K562 (cell line): ENCODE measurements around the gene TM7SF2. TPM values are rescaled to one million over a fixed set of nuclear protein-coding genes. Genes with fewer than 3 reads are reported as not detected.

Source experiments
- BCOR ChIP-seq: fragments of 450-650 bp; IDR thresholded peaks from 2 replicates; pipeline ENCODE4 v1.6.1; 2016
- CTCFL ChIP-seq: IDR thresholded peaks from 2 replicates; pipeline ENCODE4 v1.6.1; 2011; ENCODE audit warnings: borderline replicate concordance, low read depth, mild to moderate bottlenecking, moderate library complexity, low read length; ENCODE audit not compliant: insufficient read depth, poor library complexity, severe bottlenecking
- GTF3C2 ChIP-seq: IDR thresholded peaks from 3 replicates; pipeline ENCODE4 v1.6.1; 2011; ENCODE audit warnings: borderline replicate concordance, mild to moderate bottlenecking, moderate library complexity; ENCODE audit not compliant: insufficient read length; ENCODE audit errors: extremely low read depth
- ILF3 ChIP-seq: fragments of 450-650 bp; IDR thresholded peaks from 2 replicates; pipeline ENCODE4 v1.6.1; 2018; ENCODE audit warnings: antibody characterized with exemption, mild to moderate bottlenecking, moderate library complexity, borderline replicate concordance
- MEIS2 ChIP-seq: fragments of 450-650 bp; IDR thresholded peaks from 2 replicates; pipeline ENCODE4 v1.6.1; 2014; ENCODE audit warnings: mild to moderate bottlenecking; ENCODE audit not compliant: partially characterized antibody
- MNT ChIP-seq, 2 experiments: fragments of 450-650 bp; conservative IDR thresholded peaks; 2 replicates each; pipeline ENCODE4 v1.6.1; 2017; ENCODE audit warnings: mild to moderate bottlenecking in 2 of 2, moderate library complexity in 2 of 2
- PTRF ChIP-seq: fragments of 450-650 bp; IDR thresholded peaks from 2 replicates; pipeline ENCODE4 v1.6.1; 2016; ENCODE audit warnings: mild to moderate bottlenecking, missing genetic modification characterization, missing compliant biosample characterization
- ZBTB12 ChIP-seq: fragments of 250-450 bp; sonication (Bioruptor Pico); IDR thresholded peaks from 2 replicates; pipeline ENCODE4 v1.4.0; 2020
- ZBTB26 ChIP-seq: fragments of 450-650 bp; formaldehyde crosslinking; IDR thresholded peaks from 2 replicates; pipeline ENCODE4 v1.4.0; 2022; ENCODE audit warnings: missing genetic modification characterization
- ZC3H8 ChIP-seq: fragments of 450-650 bp; IDR thresholded peaks from 2 replicates; pipeline ENCODE4 v1.6.1; 2017
- ZNF165 ChIP-seq: fragments of 250-450 bp; sonication (Bioruptor Pico); IDR thresholded peaks from 2 replicates; pipeline ENCODE4 v1.4.0; 2020; ENCODE audit warnings: borderline replicate concordance
- ZNF24 ChIP-seq: fragments of 450-650 bp; IDR thresholded peaks from 2 replicates; pipeline ENCODE4 v1.6.1; 2016
- ZNF518B ChIP-seq: fragments of 250-450 bp; sonication (Bioruptor Pico); IDR thresholded peaks from 2 replicates; pipeline ENCODE4 v1.5.0; 2021; ENCODE audit warnings: mild to moderate bottlenecking, moderate library complexity
- ZNF830 ChIP-seq: fragments of 250-450 bp; sonication (Bioruptor Pico); IDR thresholded peaks from 2 replicates; pipeline ENCODE4 v1.5.0; 2021; ENCODE audit warnings: mild to moderate bottlenecking
- polyA plus RNA-seq, 8 experiments: library from polyadenylated mRNA; depleted of rRNA in 4 of 8; stranded (reverse) in 5 of 8; unstranded in 3 of 8; fragments of >200 nt; fragmentation: Nextera tagmentation in 2 of 8; fragmentation: Illumina TruSeq in 1 of 8; extraction: Ambion mirVana in 2 of 8; extraction: Trizol in 1 of 8; gene quantifications; 2 replicates each; pipeline versions ENCODE4 v1.2.1 to v1.2.3, GENCODE V29; 2011 to 2014; ENCODE audit warnings: inconsistent platforms in 1 of 8, missing spikeins in 1 of 8
- total RNA-seq, 7 experiments: library from RNA; depleted of rRNA in 6 of 7; stranded (reverse); fragments of >200 nt in 6 of 7; fragmentation: Illumina TruSeq in 2 of 7; extraction: Trizol in 2 of 7; gene quantifications; 2 replicates each; pipeline versions ENCODE4 v1.2.1 to v1.2.3, GENCODE V29; 2011 to 2021; ENCODE audit warnings: low replicate concordance in 1 of 7

Gene TM7SF2
- total and polyA plus RNA-seq, 9 of the 15 experiments (the other 6 are each of a cell fraction or from before 2014, with no cell fraction given), result 1.2 to 22.0 (median 14.3) TPM

- TF ChIP-seq GTF3C2, result no peak
- no peak for TF ChIP-seq PTRF (tag)
- TF ChIP-seq ZNF24, result no peak
- TF ChIP-seq ZBTB12 (CRISPR knock-in tag), result peak; percentile 99
- peak; percentile 49; the same call in 1 of the 2 replicates for TF ChIP-seq ZBTB26 (CRISPR knock-in tag)
- TF ChIP-seq MNT (conservative IDR thresholded peaks at IDR 0.05), result peak; percentile 94 to 97
- no peak for TF ChIP-seq ZNF830 (CRISPR knock-in tag)
- TF ChIP-seq ILF3, result no peak
- TF ChIP-seq ZC3H8, result no peak
- no peak for TF ChIP-seq BCOR
- TF ChIP-seq ZNF518B (CRISPR knock-in tag), result no peak
- peak; percentile 43 for TF ChIP-seq MEIS2
- TF ChIP-seq CTCFL, result no peak
- TF ChIP-seq ZNF165 (CRISPR knock-in tag), result no peak
Measured at GRCh38 chr11:65083834-65084597, 27.7 kb upstream of the TM7SF2 start, which contains the start of the genes CDCA5 and ZFPL1 (continued).
